ENCODE measurements around the gene BATF.
"Not testable (repeated sequence)": the region's sequence is repeated elsewhere in the genome, so short reads cannot be mapped to it uniquely, and the experiment has no call there.

BATF gene, protein sequence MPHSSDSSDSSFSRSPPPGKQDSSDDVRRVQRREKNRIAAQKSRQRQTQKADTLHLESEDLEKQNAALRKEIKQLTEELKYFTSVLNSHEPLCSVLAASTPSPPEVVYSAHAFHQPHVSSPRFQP

DNA sequence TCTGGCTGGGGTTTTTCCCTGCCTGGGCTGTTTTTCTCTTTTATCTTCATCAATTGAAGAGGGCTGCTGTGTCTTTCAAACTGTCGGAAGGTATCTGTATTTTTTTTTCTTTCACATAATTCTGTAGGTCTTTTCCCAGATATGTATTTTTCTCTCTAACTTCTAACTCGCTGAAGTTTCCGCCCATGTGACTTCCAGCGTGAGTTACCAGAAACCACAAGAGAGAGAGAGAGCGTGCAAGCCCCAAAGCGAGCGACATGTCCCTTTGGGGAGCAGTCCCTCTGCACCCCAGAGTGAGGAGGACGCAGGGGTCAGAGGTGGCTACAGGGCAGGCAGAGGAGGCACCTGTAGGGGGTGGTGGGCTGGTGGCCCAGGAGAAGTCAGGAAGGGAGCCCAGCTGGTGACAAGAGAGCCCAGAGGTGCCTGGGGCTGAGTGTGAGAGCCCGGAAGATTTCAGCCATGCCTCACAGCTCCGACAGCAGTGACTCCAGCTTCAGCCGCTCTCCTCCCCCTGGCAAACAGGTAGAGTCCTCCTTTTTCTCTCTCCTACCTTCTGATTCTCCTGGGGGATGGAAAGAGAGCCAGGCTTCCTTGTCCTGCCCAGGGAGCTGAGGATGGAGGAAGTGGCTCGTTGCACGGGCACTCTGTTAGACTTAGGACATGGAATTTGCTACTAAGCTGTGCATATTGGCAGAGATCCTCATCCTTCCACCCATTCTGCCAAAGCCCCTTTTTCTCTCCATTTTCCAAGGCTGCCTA, at the start of gene BATF:
TSS of gene BATF (plus strand) at position 246 of the 759 bp plus-strand sequence. CDS start at position 460, 214 bp downstream.
- DNase-seq (ENCODE audit: extremely low spot score), result peak; percentile 77
- ChIA-PET POLR2A (interaction anchor here (2.2 kb wide), 1 partner anchor 18 kb away, joined by 7 read pairs; no protein-coding TSS in a partner anchor), CTCF (interaction anchor here (1.1 to 12.9 kb wide), 9 partner anchors 9 to 134 kb away, joined by 3 to 105 read pairs (median 8); no protein-coding TSS in a partner anchor)

GRCh38 chr14:75474127-75474526, 48.1 kb upstream of the BATF start:
- DNase-seq (ENCODE audit: extremely low spot score), result not testable (repeated sequence)
- POLR2A ChIA-PET, result interaction anchor here (1.0 kb wide), 1 partner anchor 244 kb away, joined by 3 read pairs; no protein-coding TSS in a partner anchor
- CTCF ChIA-PET, result interaction anchor here (1.2 to 2.6 kb wide), 2 partner anchors 14 to 24 kb away, joined by 3 to 9 read pairs; no protein-coding TSS in a partner anchor

More for the DNA sequence above, at the start of gene BATF:
- TF ChIP-seq CTCF (IDR thresholded peaks at IDR 0.05; ENCODE audit: control extremely low read depth, extremely low read depth, low read depth, missing control alignments), result no peak

GRCh38 chr14:75476274-75476995, 45.8 kb upstream of the BATF start:
- ChIA-PET CTCF (interaction anchor here (1.3 to 5.3 kb wide), 3 partner anchors 13 to 33 kb away, joined by 3 to 37 read pairs (median 6); no protein-coding TSS in a partner anchor), POLR2A (no interaction called here)
- no peak for DNase-seq (ENCODE audit: extremely low spot score)
- TF ChIP-seq CTCF (IDR thresholded peaks at IDR 0.05; ENCODE audit: control extremely low read depth, extremely low read depth, low read depth, missing control alignments), result no peak

- CTCF ChIA-PET, result interaction anchor here (1.0 to 5.3 kb wide), 6 partner anchors 9 to 170 kb away, joined by 3 to 37 read pairs (median 6); no protein-coding TSS in a partner anchor
- no peak for DNase-seq (ENCODE audit: extremely low spot score)
- no peak for TF ChIP-seq CTCF (IDR thresholded peaks at IDR 0.05; ENCODE audit: control extremely low read depth, extremely low read depth, low read depth, missing control alignments)
- POLR2A ChIA-PET, result no interaction called here
These were observed 44.4 kb upstream of the BATF start for GRCh38 chr14:75477881-75478280.

GRCh38 chr14:75479770-75480600, 42.3 kb upstream of the BATF start:
- peak; percentile 69 for DNase-seq (ENCODE audit: extremely low spot score)
- no peak for TF ChIP-seq CTCF (IDR thresholded peaks at IDR 0.05; ENCODE audit: control extremely low read depth, extremely low read depth, low read depth, missing control alignments)
- POLR2A ChIA-PET, result no interaction called here
- CTCF ChIA-PET, result interaction anchor here (0.5 to 5.3 kb wide), 17 partner anchors 9 to 563 kb away, joined by 3 to 37 read pairs (median 3); no protein-coding TSS in a partner anchor

DNA sequence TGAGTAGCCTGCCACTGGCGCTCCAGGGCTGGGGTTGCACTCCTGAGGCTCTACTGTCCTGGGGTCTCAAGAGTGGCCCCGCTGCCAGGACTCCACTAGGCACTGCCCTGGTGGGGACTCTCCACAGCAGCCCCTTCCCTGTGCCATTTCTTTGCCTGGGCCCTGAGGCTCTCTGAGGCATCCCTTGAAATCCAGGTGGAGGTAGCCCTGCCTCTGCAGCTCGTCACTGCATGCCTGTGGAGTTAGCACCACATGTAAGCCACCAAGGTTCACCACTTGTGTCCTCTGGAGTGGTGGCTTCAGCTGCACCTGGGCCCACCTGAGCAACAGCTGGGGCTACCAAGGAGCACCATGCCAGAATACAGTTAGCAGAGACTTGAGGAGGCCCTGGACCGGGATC, 39.9 kb upstream of the BATF start:
- ChIA-PET CTCF (no interaction called here), POLR2A (no interaction called here)
- no peak for DNase-seq (ENCODE audit: extremely low spot score)
- no peak for TF ChIP-seq CTCF (IDR thresholded peaks at IDR 0.05; ENCODE audit: control extremely low read depth, extremely low read depth, low read depth, missing control alignments)
